BJ (cell line): ENCODE data around the gene WFS1. TPM values are rescaled to one million over a fixed set of nuclear protein-coding genes. Genes with fewer than 3 reads are reported as not detected.

Experiments
- CTCF ChIA-PET: fragments of 350-600 bp; formaldehyde crosslinking; extraction: SDS; loops from one replicate; lab custom pipeline; 2021; ENCODE audit warnings: antibody characterized with exemption, inconsistent platforms; lab: Yijun Ruan, JAX
- POLR2A ChIA-PET: fragments of 300-600 bp; sonication (Branson Sonifier 250); formaldehyde crosslinking; extraction: SDS; loops from one replicate; lab custom pipeline; 2021; ENCODE audit warnings: antibody characterized with exemption; lab: Charles Lee
- DNase-seq: peaks from one replicate; pipeline ENCODE4 v3.0.0-alpha.2; 2011; ENCODE audit warnings: low read depth
- H3K27me3 ChIP-seq: 2 replicates; pipeline ENCODE4 v1.6.0; 2011; ENCODE audit warnings: low read length; ENCODE audit not compliant: control insufficient read depth, insufficient read depth
- H3K36me3 ChIP-seq: 2 replicates; pipeline ENCODE4 v1.5.1; 2011; ENCODE audit warnings: low read length; ENCODE audit not compliant: control insufficient read depth, insufficient read depth
- H3K4me3 ChIP-seq: 2 replicates; pipeline ENCODE4 v1.5.1; 2011; ENCODE audit warnings: low read depth, mild to moderate bottlenecking, control low read depth, low read length
- polyA plus RNA-seq: library from polyadenylated mRNA; depleted of rRNA; stranded (reverse); fragments of >200 nt; gene quantifications from 2 replicates; pipeline ENCODE4 v1.2.3, GENCODE V29; 2011
- TF ChIP-seq, protein P1 (sequence below): IDR thresholded peaks from 2 replicates; pipeline ENCODE4 v1.5.1; 2011; ENCODE audit warnings: low read depth, mild to moderate bottlenecking, control low read depth, inconsistent platforms, low read length, moderate library complexity; ENCODE audit not compliant: insufficient read depth

The WFS1 gene
- polyA plus RNA-seq, 1 experiment, result 66.4 TPM

DNA sequence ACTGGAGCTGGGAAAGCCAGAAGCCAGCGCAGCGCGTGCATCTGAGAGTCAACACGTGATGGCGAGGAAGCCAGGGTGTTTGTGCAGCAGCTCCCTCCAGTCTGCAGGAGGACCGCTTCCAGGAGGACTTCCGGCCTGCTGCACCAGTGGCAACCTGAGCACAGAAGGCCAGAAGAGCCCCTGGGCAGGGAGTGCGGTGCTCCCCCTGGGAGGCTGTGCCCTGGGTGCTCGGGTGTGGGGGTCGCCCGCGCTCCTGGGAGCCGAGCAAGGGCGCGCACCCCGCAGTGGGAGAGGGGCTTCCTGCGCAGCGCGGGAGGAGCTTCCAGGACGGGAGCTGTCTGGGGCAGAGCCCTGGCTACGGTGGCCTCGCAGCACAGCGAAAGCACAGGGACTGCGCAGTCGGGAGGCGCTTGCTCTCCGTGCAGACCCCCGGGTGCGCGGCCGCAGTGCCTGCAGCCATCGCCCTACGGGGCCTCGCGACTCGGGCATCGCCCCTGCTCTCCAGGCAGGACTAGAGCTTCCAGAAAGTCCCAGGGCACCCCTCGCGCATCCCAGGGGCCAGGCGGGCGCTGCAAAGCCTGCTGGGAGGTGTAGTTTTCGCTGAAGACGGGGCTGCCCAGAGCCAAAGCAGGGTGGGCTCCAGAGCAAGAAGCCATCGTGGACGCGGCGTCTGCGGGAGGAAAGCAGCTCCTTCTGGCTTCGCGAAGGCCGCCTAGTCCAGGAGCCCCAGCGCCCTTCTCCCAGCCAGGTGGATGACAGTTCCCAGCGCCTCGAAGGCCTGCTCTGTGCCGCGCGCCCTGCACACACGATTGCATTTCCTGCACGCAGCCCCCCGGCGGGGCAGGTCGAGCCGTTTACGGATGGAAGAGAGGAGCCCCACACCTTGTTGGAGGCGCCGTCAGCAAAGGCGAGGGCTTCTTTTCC is 24.1 kb upstream of the WFS1 start:
- DNase-seq, result no peak
- Histone ChIP-seq H3K27me3 (peaks cover 10% of the 10 kb centered on the region), H3K36me3 (no peaks in the 10 kb centered on the region), H3K4me3 (peak overlapping the region; percentile 24)
- TF ChIP-seq, protein P1, sequence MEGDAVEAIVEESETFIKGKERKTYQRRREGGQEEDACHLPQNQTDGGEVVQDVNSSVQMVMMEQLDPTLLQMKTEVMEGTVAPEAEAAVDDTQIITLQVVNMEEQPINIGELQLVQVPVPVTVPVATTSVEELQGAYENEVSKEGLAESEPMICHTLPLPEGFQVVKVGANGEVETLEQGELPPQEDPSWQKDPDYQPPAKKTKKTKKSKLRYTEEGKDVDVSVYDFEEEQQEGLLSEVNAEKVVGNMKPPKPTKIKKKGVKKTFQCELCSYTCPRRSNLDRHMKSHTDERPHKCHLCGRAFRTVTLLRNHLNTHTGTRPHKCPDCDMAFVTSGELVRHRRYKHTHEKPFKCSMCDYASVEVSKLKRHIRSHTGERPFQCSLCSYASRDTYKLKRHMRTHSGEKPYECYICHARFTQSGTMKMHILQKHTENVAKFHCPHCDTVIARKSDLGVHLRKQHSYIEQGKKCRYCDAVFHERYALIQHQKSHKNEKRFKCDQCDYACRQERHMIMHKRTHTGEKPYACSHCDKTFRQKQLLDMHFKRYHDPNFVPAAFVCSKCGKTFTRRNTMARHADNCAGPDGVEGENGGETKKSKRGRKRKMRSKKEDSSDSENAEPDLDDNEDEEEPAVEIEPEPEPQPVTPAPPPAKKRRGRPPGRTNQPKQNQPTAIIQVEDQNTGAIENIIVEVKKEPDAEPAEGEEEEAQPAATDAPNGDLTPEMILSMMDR, result no peak
- POLR2A ChIA-PET, result interaction anchor here (0.6 kb wide), 1 partner anchor 471 kb away, joined by 3 read pairs; no protein-coding TSS in a partner anchor
- CTCF ChIA-PET, result interaction anchor here (1.4 to 16.7 kb wide), 2 partner anchors 10 to 83 kb away, joined by 3 to 496 read pairs; no protein-coding TSS in a partner anchor

- TF ChIP-seq, protein P1, result no peak
- POLR2A ChIA-PET, result no interaction called here
These were observed 23.4 kb upstream of the WFS1 start for GRCh38 chr4:6246170-6246634.

DNA sequence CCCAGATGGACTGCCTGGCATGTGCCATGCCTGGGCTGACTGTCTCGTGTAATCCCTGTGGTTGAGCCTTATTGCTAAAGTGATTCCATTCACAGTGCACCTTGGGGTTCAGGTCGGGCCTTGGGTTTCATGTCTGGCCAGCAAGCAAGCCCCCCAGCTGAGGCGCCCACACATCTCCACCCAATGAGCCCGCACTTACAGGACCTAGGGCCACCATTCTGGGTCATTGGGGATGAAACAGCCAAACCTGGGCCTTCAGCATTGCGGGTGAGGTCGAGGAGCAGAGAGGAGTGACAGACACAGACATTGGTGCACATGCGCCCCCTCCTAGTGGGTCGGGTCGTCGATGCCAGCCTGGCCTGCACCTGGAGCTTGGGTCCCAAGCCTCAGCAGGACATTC is 21.3 kb upstream of the WFS1 start:
- no peaks in the 10 kb centered on the region for H3K36me3 ChIP-seq
- H3K4me3 ChIP-seq, result no peak overlapping the region
- H3K27me3 ChIP-seq, result peaks cover 11% of the 10 kb centered on the region
- CTCF ChIA-PET, result interaction anchor here (2.0 to 16.7 kb wide), 7 partner anchors 13 to 299 kb away, joined by 4 to 496 read pairs (median 18); no protein-coding TSS in a partner anchor
- DNase-seq, result no peak
- TF ChIP-seq, protein P1, result no peak
- POLR2A ChIA-PET, result no interaction called here

More at GRCh38 chr4:6246170-6246634, 23.4 kb upstream of the WFS1 start:
- Histone ChIP-seq H3K36me3 (no peaks in the 10 kb centered on the region), H3K27me3 (peaks cover 11% of the 10 kb centered on the region), H3K4me3 (no peak overlapping the region)
- CTCF ChIA-PET, result interaction anchor here (16.7 kb wide), 1 partner anchor 82 kb away, joined by 496 read pairs; no protein-coding TSS in a partner anchor
- DNase-seq, result no peak

DNA sequence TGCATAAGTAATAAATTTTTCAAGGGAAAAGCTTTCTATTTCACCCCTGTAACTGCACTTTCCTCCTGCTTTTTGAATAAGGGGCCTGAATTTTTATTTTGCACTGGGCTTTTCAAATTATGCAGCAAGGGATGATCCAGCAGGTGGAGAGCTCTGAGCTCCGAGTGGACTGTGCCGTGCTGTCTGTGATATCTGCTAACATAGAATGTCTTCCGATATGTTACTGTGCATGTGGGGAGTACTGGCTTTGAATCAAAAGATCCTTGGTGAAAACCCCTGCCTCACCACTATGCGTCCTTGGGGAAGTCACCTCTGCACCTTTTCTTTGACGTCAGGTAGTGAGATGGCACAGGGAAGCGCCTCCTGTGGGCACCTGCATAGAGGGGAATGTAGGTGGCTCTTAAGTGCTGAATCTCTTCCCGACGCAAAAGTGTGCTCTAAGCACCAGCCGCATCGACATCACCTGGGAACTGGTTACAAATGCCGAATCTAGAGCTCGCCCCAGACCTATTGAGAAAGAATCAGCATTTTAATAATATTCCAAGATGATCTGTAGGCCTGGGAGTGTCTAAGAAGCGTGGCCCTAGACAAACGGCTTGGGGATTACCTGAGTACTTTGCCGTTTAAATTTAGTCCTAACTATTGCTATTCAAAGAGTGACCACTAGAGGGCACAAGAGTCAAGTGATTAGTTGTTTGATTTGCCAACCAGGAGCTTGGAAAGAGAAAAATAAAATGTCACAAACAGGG is 19.2 kb upstream of the WFS1 start:
- Histone ChIP-seq H3K36me3 (no peaks in the 10 kb centered on the region), H3K27me3 (peaks cover 10% of the 10 kb centered on the region), H3K4me3 (no peak overlapping the region)
- peak; percentile 7 for DNase-seq
- ChIA-PET CTCF (interaction anchor here (0.6 to 16.7 kb wide), 49 partner anchors 9 to 1155 kb away, joined by 3 to 496 read pairs (median 4); partner anchors contain the start of gene WFS1), POLR2A (no interaction called here)
- TF ChIP-seq, protein P1, result peak; percentile 77
